ENCODE results near the gene ALDH9A1.
"Not testable (repeated sequence)": the region's sequence is repeated elsewhere in the genome, so short reads cannot be mapped to it uniquely, and the experiment has no call there.

DNA sequence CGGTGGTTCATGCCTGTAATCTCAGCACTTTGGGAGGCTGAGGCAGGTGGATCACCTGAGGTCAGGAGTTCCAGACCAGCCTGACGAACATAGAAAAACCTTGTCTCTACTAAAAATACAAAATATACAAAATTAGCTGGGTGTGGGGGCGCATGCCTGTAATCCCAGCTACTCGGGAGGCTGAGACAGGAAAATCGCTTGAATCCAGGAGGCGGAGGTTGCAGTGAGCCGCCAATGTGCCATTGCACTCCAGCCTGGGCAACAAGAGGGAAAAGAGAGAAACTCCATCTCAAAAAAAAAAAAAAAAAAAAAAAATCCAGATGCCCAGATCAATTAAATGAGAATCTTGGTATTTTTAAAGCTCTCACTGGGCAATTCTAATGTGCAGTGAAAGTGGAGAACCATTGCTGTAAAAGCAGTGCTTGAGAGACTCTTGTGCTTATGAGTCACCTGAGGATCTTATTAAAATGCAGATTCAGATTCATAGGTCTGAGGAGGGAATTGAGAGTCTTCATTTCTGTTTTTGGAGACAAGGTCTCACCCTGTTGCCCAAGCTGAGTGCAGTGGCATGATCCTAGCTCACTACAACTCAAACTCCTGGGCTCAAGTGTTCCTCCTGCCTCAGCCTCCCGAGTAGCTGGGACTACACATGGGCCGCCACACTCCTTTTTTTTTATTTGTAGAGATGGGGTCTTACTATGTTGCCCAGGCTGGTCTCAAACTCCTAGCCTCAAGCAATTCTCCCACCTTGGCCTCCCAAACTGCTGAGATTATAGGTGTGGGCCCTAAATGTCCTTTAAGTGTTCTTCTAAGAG is 39.4 kb downstream of the ALDH9A1 start:
- TF ChIP-seq, protein P1, sequence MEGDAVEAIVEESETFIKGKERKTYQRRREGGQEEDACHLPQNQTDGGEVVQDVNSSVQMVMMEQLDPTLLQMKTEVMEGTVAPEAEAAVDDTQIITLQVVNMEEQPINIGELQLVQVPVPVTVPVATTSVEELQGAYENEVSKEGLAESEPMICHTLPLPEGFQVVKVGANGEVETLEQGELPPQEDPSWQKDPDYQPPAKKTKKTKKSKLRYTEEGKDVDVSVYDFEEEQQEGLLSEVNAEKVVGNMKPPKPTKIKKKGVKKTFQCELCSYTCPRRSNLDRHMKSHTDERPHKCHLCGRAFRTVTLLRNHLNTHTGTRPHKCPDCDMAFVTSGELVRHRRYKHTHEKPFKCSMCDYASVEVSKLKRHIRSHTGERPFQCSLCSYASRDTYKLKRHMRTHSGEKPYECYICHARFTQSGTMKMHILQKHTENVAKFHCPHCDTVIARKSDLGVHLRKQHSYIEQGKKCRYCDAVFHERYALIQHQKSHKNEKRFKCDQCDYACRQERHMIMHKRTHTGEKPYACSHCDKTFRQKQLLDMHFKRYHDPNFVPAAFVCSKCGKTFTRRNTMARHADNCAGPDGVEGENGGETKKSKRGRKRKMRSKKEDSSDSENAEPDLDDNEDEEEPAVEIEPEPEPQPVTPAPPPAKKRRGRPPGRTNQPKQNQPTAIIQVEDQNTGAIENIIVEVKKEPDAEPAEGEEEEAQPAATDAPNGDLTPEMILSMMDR (conservative IDR thresholded peaks at IDR 0.05; ENCODE audit: low read length): not testable (repeated sequence)
- not testable (repeated sequence) for TF ChIP-seq EZH2phosphoT487 (IDR thresholded peaks at IDR 0.05; ENCODE audit: borderline replicate concordance)

Data from Loucy (cell line).